ENCODE measurements around the gene EPB41.
A peak's percentile ranks its signal among the peaks of the same experiment; 100 is the strongest.

EPB41 gene

DNA sequence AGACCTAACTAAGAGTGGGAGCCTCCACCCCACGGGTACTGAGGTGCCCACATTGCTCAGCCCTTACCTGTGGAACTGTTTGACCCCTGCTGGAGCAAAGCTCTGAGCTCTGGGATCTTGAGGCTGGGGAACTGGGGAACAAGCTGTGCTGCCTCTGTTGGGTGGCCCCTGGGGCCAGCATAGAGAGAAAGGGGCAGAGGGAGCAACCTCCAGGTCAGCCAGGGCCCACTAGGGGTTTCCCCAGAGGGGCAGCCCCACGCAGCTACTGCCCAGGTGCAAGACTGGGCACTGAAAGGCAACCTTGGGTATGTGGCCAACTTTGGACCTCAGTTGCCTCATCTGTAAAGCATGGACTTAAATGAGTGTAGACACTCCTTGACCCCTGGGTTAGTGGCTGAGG, 23.5 kb upstream of the EPB41 start:
- DNase-seq (ENCODE audit: low read depth, low spot score): no peak

DNA sequence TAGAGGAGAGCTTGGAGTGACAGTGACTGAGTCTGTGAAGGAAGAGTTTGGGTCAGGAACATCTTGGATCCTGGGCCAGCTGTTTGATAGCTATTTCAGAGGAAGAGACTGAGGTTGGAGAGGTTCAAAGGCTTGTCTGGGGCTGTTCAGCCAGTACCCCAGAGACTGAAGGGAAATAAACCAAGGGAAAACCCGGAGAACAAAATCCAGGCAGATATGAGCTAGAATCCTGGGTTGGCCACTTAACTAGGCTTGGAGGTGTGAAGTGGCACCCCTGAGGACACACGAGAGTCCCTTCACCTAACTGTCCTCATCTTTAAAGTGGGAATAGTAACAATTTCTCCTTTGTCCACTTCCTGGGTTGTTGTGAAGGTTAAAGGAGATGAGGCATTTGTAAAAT, 23.1 kb upstream of the EPB41 start:
- DNase-seq (ENCODE audit: low read depth, low spot score): no peak

DNA sequence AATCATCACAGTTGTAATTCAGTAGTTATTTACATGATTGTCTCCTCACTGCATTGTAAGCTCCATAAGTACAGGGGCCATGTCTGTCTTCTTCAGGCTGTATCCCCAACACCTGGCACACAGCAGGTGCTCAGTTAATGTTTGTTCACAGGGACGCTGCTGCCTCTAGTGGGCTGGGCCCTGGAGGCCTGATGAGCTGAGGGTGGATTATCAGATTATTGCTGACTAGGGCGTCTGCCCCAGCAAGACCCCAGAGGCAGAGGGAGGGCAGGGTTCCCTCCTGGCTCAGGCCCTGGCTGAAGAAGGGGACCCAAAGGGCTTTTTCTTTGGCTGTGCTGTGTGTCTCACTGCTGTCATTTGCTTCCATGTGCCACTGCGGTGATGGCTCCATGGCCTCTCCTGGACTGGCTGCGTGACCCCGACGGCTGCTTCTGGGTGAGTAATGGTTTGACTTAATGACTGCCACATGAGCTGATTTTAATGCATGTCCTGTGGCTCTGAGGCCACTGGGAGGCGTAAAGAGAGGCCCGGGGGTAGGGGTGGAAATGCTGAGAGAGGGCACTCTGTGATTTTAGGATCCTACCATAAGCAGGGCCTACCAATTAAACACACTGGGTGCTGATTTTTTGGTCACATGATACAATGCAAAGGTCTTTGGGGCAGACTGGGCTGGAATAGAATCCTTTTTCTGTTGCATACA, 20.8 kb upstream of the EPB41 start:
- DNase-seq (ENCODE audit: low read depth, low spot score): no peak

DNA sequence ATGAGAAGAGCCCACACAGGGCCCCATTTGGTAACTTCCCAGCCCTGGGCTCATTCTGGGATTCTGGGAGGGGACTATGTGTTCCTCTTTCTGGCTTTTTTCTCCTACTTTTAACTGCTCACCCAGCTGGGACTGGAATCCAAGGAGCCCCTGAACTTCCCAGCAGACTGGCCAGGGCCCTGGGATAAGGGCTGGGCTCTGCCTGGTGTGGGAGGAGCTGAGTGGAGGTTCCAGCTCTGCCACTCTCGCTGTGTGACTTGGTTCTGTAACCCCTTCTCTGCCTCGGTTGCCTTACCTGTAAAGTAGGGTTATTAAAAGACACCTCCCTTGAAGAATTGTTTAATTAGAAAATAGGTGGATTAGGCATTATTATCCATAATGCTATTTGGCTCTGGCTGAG, 19.6 kb upstream of the EPB41 start:
- DNase-seq (ENCODE audit: low read depth, low spot score): no peak

DNA sequence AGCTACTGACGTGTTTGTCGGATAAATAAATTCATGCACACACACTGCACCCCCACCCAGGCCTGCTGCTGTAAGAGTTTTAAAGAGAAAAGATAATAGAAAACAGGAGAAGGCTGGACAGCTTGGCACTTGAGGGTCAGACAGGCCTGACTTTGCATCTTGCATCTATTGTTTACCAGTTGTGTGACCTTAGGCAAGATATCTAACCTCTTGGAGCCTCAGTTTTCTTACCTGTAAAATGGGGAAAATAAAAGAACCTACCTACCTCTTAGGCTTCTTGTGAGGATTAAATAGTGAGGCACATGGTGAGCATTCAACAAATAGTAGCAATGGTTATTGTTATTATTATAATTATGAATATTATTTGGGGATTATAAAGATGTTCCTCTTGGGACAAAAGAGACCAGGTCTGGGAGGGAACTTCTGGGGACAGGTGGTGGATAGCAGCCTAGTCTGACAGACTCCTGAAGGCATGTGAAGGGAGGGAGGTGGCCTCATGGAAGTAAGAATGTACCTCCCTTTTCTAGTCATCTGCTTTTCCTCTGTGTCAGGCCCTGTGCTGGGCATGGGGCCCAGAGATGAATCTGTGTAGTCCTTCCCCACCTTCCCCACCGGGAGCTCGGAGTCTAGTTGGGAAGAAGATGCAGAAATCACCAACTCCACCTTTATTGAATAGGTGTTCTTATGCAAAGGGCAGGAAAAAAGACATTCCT, 18.3 kb upstream of the EPB41 start:
- DNase-seq (ENCODE audit: low read depth, low spot score): no peak

DNA sequence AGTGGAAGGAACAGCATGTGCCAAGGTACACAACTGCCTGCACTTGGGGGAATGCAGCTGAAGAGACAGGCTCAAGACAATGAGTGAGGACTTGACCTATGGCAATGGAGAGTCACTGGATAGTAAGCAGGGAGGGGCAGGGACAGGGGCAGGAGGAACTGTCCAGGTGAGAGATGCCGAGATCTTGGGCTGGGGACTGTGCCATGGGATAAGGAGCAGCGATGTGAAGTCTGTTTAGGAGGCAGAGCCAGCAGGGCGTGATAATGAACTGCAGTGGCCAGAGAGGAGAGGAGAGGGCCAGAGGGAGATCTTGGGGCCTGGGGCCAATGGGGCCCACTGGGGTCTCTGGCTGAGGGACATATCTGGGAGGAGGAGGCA, 17.8 kb upstream of the EPB41 start:
- DNase-seq (ENCODE audit: low read depth, low spot score): no peak

DNA sequence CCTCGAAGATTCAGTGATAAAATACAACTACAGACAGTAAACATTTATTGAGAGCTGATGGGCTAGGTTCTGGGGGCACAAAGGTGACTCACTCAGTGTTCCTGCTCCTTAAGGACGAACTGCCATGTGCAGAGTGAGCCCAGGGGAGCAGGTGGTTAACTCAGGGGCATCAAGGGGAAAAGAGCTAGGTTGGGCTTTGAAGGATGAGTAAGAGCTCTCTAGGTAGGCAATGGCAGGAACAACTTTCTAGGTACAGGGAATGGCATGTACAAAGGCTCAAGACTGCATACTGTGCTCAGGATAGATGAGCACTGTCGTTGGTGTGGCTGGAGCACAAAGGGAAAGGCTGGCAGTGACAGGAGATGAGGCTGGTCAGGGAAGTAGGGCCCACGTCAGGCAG, 16.6 kb upstream of the EPB41 start:
- DNase-seq (ENCODE audit: low read depth, low spot score): no peak

DNA sequence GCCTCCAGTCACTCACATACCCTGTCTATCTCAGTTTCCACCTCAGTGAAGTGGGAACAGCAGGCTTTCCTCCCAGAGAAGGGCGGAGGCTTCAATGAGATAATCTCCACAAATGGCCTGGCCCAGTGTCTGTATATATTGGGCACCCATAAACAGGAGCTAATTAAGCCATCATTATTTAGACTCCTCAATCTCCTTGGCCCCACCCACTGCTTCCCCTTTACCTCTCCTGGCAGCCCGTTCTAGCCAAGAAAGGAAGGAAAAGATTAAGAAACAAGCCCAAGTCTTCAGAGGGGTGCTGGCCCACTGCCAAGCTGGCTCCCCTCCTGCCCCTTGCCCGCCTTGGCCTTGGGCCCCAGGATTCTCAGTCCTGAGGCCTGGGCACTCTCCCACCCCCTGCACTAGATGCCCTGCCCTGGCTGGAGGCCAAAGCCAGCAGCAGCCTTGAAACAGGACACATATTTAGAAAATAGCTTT, 15.9 kb upstream of the EPB41 start:
- DNase-seq (ENCODE audit: low read depth, low spot score): peak; percentile 29

DNA sequence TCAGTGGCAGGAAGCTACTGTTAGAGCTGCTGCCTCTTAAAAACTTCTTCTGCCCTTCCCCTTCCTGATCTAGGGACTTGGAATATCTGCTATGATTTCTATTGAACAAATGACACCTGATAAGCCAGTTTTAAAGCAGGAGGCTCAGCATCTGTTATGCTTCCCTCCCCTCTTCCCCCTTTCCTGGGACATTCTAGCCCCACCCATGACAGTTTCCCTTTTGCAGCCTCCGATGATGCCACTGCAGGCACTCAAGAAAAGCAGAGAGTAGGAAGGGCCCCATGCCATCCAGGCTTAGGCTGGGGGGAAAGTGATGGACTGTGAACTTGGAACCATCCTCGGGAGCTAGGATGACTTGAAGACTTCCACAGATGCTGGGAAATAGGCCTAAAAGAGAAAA, 15.1 kb upstream of the EPB41 start:
- no peak for DNase-seq (ENCODE audit: low read depth, low spot score)

DNA sequence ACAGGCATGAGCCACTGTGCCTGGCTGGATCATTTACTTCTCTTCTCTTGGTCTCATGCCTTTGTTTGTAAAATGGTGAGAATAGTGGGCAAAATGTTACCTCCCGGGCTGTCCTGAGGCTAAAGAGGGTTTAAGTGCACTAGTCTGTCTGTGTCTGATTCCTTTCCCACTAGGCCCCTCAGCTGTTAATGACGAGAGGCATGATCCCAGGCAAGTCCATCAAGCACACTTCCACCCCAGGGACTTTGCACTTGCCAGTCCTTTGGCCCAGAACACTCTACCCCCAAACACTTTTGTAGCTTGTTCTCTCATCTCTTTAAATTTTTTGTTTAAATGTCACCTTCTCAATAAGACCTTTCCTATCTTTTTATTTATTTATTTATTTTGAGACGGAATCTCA, 13.8 kb upstream of the EPB41 start:
- DNase-seq (ENCODE audit: low read depth, low spot score): no peak

DNA sequence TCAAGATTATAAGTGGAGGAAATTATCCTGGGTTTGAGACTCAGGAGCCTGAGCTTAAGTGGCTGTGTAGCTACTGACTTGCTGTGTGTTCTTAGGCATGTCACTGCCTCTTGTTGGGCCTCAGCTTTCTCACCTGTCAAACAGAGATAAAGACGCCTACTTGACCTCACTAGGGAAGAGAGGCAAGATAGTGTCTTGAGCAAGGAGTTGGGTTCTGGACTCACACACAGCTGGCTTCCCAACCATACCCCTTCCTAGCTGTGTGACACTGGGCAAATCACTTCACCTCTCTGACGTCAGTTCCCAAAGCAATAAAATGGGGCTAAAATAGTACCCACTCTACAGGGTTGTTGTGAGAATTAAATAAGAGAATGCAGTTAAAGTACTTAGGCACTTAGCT, 11.6 kb upstream of the EPB41 start:
- no peak for DNase-seq (ENCODE audit: low read depth, low spot score)

DNA sequence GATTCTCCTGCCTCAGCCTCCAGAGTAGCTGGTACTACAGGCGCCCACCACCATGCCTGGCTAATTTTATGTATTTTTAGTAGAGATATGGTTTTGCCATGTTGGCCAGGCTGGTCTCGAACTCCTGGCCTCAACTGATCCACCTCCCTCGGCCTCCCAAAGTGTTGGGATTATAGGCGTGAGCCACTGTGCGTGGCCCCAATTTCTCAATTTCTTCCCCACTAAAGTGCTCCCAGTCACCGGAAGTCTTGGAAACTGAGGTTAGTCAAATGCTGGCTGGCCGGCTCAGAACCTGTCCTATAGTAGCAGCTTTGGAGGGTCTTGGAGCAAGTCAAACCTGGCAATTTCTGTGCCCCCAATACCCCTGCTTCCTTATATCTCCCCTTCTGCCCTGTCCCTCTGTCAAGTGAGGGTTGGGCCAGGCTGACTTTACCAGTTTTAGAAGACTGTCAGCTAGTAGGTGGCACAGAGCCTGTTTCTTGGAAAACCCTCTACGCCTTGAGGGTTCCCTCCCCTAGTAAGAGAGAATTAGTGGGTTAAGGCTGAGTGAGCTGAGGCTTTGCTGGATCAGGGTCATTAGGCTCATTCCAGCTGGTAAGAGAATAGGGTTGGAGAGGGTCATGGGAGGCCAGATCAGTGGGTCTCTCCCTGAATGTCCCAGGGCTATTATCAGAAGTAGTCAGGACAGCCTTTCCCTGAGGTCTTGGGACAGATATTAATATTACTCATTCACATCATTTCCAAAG, 8.3 kb upstream of the EPB41 start:
- DNase-seq (ENCODE audit: low read depth, low spot score): no peak

DNA sequence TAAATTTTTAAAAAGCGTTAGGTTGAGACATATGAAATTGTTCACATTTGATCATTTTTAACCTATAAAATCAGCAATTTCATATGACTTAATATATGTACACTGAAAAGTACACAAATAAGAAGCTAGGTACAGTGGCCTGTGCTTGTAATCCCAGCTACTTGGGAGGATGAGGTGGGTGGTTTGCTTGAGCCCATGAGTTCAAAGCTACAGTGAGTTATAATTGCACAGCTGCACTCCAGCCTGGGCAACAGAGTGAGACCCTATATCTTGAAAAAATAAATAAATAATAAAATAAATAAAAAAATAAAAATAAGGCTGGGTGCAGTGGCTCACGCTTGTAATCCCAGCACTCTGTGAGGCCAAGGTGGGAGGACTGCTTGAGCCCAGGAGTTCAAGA, 5.2 kb upstream of the EPB41 start:
- no peak for DNase-seq (ENCODE audit: low read depth, low spot score)

DNA sequence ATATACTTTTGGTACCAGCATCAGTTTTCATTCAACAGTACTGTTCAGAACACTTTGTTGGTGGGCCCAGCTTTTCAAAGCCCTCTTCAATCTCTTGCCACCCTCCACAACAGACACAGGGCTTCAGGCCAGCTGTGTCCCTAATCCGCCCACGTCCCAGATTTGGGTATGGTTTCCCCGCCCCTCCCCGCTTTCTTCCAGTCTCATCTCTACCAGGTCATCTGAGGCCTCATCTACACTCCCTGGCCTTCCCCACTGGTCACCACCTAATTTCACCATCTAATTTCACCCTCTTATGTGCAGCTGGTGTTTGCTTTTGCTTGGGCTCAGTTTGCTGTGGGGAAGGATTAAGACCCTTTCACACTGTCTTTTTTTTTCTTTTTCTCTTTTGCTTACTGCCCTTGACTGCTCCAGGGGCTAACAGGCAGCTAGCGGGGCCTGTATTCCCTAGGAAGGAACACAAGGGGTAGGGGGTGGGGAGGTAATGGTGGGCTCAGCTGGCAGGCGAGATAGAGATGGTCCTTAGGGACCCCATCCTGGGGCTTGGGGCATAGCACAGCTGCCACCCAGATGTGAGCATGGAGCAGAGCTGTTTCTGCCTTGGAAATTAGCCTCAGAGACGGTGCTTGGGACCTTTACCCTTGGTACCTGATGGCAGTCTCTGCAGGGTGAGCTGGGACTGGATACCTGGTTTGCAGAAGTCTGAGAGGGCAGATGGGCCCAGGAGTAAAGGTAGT, 3.8 kb upstream of the EPB41 start:
- DNase-seq (ENCODE audit: low read depth, low spot score): no peak

DNA sequence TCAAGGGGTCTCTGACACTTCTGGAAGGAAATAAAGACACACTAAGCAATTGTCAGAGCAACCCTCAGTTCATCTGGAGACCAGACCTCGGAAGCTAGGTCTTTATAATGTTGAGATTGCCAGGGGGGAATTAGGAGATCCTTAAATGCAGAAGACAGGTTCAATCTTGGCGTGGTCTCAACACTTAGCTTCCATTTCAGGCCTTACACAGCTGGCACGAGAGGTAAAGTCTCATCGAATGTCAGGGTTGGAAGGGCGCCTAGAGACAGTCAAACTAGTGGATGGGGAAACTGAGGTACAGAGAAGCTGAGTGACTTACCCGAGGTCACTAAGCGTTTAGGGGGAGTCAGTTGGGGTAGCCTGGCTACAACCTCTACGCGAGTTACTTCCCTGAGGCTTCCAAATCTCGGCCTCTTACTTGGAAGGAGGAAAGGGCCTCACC, 562 bp upstream of the EPB41 start:
- peak; percentile 9 for DNase-seq (ENCODE audit: low read depth, low spot score)

DNA sequence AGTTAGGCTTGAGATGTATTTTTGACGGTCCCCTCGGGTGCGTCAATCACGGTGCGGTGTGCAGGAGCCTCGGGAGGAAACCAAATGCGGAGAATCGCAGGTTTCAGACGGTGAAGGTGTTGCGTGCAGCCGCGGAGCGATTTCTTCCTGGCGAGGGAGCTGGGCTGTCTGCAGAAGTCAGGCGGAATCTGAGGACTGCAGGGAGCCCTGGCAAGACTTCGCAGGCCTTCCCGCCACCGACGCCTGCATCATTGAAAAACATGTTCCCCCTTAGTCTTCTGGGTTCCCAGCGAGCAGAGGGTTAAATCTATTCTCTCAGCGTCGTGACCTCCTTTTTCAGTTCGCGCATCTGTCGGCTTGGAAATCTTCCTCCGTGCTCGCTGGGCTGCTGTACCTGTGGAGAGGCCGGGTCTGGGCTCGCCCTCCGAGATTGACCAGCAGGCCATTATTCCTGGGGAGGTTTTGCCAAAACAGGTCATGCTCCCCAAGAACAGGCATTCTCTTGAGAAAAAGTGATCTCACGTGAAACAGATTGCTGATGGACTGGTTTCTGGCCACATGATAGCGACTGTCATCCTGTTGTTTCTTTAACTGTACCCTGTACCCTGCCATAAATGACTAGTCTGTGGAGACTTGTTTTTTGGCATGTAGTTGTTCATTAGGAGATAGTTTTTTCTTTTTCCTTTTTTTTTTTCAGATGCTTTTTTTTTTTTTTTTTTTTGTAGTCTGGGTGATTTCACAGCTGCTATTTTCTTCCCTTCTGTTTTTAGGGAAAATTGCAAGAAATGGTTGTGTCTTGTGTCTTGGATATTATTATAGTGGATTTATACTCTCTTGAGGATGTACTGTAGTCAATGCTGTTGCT, 894 bp downstream of the EPB41 start:
- DNase-seq (ENCODE audit: low read depth, low spot score): peak; percentile 74

DNA sequence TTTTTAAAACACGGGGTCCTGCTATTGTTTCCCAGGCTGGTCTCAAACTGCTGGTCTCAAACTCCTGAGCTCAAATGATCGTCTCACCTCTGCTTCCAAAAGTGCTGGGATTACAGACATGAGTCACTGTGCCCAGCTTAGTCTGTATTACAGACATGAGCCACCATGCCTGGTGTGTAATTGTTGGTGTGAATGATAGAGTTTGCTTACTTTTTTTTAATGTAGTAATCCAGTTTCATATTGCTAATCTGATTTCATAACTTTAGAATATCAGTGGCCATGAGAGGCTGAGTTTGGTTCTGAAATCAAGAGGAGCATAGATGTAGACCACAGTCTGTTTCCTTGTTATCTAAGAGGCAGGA, 3.4 kb downstream of the EPB41 start:
- no peak for DNase-seq (ENCODE audit: low read depth, low spot score)

DNA sequence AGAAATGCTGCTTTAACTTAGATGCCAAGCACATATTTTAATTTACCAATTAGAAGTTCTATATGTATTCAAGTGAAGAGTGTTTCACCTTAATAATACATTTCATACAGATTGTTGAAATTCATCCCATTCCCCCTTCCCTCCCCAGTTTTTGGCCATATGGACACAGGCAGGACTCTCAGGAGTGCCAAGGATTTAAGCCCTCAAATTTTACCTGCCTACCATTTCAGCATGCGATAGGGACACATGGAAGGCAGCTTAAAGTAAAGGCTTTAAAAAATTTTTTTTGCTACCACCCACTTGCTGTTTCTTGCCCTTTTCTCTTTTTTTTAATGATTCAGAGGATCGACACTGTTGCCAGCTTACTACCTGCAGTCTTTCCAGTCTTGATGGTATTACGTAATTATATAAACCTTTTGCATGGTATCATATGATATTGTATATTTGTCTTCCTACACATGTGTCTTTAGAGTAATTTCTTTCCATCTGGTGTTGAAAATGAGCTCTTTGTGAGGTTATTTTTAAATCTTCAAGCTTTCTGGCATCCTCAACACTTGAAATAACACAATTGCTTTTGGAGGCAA, 7.0 kb downstream of the EPB41 start:
- DNase-seq (ENCODE audit: low read depth, low spot score): no peak

DNA sequence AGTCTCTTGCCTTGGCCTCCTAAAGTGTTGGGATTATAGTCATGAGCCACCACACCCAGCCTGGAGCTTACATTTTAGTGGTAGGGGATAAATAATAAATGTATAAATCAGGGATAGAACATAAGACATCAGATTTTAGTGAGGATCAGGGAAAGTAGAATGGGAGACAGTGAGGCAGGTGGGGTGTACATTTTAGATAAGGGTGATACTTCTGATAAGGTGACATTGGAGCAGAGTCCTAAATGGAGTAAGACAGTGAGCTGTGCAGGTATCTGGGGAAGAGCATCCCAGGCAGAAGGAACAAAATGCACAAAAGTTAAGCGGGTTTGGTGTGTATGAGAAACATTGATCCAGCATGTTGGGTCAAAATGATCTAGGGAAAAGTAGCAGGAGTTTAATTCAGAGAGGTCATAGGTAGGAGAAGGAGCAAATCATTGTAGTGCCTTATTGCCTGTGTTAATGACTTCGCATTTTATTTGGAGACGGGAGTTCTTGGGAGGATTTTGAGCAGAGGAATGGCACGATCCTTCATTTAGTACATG, 11.1 kb downstream of the EPB41 start:
- DNase-seq (ENCODE audit: low read depth, low spot score): no peak

DNA sequence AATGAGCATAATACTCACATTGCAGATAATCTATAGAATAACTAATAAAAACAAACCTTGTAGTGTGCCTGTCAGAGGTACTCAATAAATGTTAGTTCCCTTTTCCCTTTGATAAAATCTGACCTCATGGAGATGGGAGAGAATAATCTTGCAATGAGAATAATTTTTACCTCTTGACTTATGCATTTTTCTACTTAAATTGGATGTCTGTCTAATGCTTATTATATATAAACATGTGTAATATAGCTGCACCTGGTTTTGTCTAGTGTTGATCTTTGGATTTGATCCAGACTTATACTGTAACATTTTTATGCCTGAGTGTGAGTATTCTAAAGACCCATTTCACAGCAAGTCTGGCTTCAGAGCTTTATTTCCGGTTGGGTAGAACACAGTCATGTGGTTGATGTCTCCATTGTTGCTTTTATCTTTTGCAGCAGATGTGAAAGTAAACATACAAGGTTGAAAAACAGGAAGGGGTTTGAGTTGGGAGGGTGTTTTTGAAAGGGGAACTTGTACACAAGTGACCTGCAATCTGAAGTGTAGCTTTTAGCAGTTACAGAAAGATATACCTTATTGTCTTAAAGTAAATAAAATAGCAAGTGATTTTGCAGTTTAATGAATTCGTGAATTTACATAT, 12.4 kb downstream of the EPB41 start:
- no peak for DNase-seq (ENCODE audit: low read depth, low spot score)

Data from astrocyte of the hippocampus (primary cell).